NCI-H774 (cell line): ENCODE measurements around the gene RPL27A.

Source experiments
- DNase-seq: peaks from one replicate; lab custom pipeline; 2025; lab: John Stamatoyannopoulos, UW

Gene RPL27A

DNA sequence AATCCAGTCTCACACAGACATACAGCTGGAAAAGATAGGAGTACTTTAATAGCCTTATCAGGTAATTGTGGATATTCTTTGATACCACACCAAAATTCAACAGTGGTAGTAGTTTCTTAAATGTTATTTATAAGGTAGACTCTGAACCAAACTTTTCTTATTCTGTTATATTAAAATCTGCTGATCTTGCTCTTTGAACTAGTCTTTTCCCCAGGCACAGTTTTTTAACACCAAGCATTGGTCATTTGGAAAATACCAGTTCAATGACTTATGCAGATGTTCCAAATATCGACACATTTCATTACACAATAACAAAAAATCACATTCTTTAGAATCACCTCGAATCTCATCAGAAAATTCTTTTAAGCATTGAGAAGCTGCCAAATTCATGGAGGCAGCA lies 7.7 kb upstream of the RPL27A start:
- DNase-seq = no peak

DNA sequence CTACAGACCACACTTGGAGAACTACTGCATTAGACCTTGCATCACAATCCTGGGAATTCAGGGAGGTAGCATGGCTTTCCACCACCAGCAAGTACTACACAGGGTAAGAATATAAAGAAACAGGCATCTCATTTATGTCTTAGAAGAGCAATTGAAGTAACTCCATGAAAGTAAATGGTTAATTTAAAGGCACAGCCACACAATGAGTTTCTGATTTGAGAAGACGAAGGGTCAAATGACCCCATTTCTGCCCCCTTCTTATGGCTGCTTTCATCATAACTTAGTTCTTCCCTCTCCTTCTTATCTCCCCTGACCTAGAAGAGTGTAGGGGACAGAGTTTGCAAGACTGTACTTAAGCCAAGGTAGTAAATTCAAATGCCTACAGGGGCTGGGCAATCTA lies 6.1 kb upstream of the RPL27A start:
- DNase-seq = no peak

DNA sequence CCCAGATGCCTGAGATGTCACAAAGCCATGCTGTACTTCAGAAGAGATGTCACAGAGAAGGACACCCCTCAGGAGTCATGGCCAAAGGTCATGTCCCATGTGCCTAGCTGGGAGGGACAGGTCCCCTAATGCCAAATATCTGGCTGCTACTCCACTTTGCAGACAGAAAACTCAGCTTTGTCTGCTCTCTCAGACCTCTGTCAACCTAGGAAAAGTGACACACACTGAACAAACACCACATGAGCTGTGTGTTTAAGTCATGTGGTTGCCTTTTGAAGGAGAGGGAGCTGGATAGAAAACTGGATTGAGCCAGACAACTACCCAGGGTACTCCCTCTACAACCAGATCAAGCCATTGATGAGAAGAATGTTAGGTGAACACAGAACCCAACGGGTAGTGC lies 3.6 kb upstream of the RPL27A start:
- DNase-seq = no peak

DNA sequence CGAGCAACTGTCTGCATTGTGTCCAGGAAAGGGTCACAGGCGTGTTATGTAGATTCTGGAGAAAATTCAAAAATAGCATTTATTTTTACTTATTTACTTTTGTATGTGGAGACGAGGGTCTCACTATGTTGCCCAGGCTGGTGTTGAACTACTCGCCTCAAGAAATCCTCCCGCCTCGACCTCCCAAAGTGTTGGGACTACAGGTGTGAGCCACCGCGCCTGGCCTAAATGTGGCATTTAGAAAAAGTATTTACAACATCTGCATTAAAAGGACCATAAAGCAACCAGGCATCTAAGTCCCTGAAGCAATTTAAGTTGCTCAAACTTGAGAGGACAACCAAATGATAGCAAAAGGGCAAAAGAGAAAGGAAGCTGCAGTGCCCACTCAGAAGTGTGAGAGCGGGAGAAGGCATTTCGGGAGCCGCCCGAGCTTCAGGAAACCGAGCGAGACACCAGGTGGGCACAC lies 722 bp upstream of the RPL27A start:
- no peak for DNase-seq

DNA sequence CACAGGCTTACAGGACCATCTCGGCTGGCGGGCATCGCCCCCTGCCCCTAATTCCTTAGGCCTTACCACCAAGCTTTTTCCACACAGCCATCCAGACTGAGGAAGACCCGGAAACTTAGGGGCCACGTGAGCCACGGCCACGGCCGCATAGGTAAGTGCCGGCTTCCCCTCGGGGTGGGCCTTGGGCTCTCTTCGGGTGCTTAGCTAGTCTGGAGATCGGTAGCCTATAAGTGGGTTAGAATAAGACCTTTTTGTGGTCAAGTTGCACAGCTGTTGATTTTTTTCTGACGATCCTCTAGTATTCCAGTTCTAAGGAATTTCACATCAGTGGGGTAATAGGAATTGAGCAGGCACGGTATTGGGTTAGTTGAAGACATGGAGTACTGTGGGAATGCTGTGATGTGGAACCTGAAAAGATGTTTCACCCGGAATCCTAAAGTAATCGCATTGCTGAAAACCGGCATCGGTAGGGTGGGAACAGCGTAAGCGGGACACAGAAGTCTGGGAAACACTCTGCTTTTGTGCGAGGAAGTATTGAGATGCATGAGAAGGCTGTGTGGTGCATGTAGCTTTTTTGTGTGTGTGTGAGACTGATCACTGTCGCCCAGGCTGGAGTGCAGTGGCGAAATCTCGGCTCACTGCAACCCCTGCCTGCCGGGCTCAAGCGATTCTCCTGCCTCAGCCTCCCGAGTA lies 669 bp downstream of the RPL27A start:
- no peak for DNase-seq

DNA sequence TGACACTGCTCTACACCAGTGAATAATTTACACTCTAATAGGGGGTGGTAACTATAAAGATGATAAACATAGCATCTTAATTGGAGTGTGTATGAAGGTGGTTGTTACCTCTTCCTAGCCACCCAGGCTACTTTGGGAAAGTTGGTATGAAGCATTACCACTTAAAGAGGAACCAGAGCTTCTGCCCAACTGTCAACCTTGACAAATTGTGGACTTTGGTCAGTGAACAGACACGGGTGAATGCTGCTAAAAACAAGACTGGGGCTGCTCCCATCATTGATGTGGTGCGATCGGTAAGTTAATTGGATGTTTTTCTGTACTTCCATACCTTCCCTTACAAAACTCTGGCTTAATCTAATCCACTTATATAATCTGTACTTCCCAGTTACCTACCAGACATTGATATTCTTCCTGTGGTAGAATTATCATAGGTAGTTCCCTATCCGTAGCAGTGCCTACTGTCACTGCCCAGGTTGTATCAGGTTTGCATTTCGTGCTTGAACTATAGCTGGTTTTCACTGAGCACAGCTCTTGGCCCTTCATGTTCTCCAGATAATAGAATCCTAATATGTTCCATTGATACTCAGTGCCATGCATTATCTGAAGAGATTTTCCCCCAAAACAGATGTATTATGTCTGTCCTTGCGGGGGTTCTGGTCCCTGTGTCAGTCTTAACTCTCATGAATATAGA lies 2.2 kb downstream of the RPL27A start:
- DNase-seq = no peak

DNA sequence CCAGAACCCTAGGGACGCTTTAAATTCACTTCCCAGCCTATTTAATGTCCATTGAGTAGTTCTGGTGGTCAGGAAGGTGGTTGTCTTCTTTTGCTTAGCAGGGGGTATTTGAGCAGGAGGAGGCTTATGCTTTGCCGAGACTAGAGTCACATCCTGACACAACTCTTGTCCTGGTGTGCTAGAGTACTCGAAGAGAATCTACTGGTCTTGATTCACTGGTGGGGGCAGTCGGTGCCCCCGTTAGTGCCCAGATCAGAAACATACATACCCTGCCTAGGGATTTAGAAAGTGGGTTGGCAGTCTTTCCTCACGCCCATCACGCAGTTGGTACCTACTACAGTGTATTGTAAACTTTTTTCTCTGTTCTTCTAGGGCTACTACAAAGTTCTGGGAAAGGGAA lies 2.7 kb downstream of the RPL27A start:
- no peak for DNase-seq

DNA sequence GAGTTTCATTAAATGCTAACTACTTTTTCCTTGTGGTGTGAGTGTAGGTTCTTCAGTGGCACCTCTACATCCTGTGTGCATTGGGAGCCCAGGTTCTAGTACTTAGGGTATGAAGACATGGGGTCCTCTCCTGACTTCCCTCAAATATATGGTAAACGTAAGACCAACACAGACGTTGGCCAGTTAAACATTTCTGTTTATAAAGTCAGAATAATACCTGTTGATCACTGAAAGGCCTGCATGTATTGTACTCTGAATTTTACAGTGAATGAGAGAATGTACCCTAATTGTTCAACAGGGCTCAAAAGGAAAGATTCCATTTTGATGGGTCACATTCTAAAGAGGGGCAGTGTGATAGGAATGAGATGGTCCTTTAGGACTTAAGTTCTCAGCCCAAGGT lies 3.2 kb downstream of the RPL27A start:
- no peak for DNase-seq

DNA sequence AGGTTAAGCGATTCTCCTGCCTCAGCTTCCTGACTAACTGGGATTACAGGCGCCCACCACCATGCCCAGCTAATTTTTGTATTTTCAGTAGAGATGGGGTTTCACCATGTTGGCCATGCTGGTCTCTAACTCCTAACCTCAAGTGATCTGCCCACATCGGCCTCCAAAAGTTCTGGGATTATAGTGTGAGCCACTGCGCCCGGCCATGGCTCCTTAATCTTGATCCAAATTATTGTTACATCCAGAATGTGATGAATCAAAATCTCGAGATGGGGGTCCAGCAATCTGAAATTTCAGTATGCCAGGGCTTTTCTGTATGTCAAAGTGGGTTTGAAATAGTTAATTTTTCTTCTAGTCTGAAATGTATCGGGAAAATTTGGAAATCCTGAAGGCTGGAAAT lies 3.7 kb downstream of the RPL27A start:
- DNase-seq = no peak

DNA sequence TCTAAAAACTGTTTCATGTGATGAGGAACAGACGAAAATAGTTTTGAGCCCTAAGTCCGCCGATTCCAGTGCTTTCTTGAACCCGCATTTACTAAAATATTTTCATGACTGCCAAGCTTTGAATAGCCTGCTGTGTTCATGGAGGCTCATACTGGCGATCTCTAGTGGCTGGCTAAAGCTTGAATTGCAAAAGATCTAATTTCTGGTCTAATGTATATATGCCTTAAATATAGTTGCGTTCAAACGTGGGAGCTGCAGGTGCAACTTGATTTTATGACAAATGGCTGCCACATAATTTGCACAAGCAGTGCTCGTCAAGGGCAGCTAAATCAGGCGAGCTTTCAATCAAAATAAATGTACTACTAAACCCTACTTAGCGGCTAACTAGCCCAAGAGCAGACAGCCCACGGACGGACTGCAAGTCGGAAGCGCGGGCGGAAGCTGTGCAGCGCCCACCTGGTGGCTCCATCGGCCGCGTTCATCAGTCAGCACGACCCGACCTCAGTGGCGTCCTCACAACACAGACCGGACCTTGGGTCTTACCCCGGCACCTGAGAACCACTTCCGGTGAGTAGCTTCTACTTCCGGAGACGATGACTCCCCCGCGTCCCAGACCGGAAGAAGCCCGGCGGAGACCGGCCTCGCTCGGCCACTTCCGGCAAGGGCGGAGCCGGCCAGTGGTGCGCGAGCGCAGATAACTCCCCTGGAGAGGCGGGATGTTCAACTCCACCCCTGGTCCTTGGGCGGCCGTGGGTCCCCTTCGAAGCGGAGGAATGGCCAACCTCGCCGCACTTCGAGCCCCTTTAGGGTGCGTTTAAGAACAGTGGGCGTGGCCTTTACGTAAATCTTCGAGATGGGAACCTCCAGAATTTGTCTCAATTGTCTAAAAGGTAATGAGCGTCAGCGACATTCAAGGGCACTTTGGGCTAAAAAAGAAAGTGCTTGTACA lies 6.1 kb downstream of the RPL27A start:
- DNase-seq = peak; percentile 98

DNA sequence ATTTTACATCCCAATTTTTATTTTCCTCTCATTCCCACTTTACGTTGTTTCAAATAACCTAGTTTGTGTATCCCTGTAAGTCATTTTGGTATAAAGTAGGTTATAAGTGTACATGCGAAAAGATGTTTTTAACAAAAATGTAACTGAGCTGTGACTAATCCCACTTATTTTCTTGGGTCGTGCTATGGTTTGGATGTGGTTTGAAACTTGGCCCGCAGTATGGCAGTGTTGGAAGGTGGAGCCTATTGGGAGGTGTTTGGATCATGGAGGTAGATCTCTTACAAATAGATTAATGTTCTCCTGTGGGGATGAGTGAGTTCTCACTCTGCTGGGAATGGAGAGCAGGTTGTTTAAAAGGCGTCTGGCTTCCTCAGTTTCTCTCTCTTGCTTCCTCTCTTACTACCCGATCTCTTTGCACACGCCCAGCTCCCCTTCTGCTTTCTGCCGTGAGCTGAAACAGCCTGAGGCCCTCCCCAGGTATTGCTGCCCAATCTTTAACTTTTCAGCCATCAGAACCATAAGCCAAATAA lies 7.2 kb downstream of the RPL27A start:
- no peak for DNase-seq

DNA sequence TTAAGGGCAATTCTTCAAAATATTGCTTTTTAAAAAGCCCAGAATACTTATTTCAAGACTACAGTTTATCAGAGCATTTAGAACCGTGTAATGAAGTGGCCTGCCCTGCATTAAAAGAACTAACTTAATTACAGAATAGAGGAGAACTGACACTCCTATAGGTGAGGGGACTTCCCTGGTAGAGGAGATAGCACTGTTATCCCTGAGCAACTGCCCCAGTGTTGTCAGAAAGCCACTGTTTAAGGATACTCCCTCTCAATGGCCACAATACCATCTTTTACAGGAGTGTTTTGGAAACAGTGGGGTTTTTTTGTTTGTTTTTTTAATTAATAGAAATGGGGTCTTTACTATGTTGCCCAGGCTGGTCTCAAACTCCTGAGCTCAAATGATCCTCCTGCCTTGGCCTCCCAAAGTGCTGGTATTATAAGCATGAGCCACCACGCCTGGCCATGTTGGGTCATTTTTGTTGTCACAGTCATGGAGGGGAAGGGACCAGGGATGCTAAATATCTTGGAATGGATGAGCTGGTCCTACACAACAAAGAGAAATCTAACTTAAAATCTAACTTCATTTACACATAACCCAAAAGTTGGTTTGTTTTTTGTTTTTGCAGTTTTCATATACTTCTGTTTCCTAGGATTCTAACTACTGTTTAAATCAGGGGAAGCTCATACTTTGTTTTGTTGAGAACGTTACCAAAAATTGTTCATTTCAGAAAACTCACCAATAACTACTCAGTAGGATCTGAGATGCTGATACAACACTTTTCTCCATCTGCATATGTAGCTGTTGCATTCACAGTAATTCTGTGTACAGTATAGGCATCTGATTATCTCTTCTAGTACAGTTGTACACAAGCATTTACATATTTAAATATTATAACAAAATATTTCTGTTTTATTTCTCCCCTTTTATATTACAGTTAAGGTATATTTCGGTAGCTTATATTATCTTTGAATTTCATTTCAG lies 8.1 kb downstream of the RPL27A start:
- no peak for DNase-seq

DNA sequence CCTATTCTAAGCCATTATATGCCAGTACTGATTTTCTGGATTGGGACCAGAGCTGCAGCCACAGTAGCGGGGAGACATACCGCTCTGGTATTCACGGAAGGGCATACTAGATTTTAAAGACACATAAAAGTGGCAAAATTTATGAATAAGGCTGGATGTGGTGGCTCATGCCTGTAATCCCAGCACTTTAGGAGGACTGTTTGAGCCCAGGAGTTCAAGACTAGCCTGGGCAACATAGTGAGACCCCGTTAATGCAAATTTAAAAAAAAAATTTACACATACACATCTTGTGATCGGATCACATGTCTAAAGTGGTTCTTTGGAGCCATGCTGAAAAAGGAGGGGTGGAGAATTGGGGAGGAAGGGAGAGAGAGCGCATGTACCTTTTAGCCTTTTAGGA lies 9.0 kb downstream of the RPL27A start:
- DNase-seq = no peak

DNA sequence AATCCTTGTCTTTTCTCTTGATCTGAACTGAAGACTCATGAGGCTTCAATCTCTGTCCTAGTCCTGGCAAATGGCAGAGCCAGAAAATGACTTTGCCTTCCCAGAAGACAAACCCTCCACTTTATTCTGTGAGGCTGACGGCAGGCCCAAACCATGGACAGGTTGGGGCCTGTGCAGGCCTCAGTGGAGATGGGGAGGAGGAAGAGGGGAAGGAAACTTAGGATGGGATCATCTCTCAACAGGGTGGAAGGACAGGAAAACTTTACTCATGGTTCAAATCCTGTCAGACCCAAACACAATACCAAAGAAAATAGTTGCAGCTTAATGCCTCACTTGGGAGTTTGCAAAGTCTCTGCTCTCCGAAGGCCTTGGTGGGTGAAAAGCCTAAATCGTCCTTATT lies 9.8 kb downstream of the RPL27A start:
- no peak for DNase-seq

DNA sequence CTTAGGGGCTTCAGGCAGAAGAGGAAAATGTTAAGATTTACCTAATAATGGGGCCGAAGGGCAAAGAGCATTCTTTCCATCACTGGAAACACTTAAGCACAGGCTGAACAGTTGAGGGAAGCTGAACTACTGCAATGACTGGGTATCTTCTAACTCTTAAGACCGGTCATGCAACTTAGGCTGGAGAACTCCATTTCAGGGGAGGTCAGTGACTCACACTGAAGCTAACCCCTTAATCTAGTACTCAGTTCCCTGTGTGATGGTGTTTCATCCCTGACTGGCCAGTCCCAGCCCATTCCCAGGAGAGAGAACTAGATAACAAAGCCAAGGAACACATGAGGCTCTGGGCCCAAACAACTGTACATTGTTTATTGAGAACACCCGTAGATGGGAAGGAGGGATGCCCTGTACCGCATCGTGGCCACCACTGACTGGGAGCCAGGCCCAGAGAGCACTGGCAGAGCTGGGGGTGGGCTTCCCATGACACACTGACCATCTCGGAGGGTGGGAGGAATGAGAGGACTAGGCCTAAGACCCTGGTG lies 10.5 kb downstream of the RPL27A start:
- DNase-seq = no peak

DNA sequence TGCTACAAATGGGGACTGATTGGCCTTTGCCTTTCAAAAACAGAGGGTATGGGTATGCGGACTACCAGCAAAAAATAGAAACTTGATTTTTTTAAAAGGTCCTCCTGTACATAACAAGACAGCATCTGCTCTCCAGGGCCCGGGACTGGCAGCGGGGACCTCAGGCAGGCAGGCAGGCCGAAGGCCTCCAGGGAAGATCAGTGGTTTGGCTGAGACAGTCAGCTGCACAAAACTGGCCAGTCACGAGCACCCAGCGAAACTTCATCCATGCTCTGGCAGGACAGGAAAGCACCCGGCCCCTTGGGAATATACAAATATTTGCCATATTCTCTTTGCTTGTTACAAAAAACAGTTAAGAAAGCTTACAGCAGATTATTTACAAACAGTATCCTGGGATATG lies 11.0 kb downstream of the RPL27A start:
- DNase-seq = no peak

DNA sequence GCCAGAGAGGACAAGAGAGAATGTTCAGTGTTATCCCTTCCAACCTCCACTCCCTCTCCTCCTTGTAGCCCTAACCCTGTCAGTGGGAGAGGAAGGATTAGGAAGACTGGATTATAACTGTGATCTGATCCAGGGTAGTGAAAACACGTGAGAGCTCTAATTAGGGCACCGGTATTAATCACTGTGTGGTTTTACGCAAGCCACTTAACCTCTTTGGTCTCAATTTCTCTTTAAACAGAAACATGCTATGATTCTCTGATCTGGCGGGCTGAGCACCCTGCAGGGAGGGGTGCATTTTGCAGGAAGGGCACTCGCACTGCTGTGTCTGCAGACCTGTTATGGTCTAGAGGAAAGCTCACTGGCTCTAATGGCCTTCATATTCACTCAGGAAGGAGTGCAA lies 11.5 kb downstream of the RPL27A start:
- no peak for DNase-seq

DNA sequence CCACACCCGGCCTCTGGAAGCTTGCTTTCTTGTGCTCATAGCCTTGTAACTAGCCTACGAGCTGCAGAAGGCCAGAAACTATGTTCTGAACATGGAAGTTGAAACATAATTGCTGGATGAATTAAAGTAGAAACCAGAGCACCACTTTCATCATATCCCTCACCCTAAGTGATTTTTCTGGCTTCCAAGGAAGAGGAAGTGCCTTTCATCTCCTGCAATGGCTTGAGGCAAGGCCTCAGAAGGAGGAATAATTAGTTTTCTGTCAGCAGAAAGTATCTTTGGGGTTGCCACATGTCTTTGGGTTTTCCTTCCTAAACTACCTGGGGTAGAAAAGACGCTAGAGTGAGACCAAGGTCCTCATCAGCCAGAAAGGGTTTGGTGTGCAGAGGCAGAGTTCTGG lies 14.5 kb downstream of the RPL27A start:
- no peak for DNase-seq

DNA sequence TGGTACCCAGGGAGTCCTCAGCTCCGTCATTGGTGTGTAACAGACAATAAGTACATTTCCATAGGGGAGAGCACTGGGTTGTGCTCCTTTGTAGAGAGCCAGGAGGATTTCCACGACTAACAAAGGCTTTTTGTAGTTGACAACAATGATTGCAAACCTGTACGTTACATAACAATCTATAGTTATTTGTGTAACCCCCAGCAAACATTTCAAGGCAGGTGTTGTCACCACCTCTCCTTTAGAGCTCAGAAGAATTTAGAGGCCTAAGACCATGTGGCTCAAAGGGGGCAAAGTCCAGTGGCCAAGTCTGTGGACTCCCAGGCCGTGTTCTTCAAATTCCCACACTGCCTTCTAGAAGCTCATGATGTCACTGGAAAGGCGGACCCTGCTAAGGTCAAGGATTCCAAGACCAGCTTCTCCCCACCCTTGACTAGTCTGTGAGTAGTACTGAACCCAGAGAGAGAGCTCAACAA lies 15.8 kb downstream of the RPL27A start:
- no peak for DNase-seq

DNA sequence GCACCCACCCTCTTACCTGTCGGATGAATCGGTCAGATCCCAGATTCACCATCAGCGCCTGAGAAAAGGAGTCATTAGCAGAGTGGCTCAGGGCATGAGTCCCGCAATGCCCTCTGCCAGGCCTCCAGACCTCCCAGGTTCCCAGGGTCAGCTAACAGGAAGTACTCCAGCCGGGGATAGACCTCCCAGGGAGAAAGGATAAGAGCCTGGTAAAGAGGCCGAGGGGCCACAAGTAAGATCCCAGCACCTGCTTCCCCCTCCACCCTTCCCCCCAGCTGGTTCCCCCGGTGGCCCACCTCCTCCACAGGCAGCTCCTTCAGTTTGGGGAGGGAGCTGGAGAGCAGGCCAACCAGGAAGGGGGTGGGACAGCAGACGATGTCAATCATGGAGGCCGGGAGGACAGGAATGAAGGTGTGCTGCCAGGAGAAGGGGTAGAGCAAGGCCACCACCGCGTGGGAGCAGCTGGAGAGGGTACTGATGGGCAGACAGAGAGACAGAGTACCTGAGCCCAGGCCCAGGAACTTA lies 16.4 kb downstream of the RPL27A start:
- no peak for DNase-seq

DNA sequence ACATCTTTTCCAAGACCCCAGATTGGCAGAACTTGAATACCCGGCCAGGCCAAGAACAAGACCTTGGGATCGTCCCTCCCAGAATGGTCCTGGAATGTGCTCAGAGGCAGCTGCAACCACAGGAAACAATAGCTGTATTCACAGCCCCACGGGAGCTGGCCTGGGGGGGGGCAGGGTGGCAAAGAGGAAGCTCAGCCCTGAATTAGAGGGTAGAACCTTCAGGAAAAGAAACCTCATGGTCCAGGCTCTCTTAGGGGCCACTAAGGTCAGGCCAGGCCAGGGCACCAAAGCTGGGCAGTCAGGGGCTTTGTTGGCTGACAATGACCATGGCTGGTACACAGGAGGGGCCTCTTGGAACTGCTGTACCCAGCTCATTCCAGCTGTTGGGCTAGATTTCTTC lies 17.3 kb downstream of the RPL27A start:
- DNase-seq = no peak
